Measurements from ENCODE around the gene HECTD4.
"Not testable (repeated sequence)": the region's sequence is repeated elsewhere in the genome, so short reads cannot be mapped to it uniquely, and the experiment has no call there.

The HECTD4 gene

DNA sequence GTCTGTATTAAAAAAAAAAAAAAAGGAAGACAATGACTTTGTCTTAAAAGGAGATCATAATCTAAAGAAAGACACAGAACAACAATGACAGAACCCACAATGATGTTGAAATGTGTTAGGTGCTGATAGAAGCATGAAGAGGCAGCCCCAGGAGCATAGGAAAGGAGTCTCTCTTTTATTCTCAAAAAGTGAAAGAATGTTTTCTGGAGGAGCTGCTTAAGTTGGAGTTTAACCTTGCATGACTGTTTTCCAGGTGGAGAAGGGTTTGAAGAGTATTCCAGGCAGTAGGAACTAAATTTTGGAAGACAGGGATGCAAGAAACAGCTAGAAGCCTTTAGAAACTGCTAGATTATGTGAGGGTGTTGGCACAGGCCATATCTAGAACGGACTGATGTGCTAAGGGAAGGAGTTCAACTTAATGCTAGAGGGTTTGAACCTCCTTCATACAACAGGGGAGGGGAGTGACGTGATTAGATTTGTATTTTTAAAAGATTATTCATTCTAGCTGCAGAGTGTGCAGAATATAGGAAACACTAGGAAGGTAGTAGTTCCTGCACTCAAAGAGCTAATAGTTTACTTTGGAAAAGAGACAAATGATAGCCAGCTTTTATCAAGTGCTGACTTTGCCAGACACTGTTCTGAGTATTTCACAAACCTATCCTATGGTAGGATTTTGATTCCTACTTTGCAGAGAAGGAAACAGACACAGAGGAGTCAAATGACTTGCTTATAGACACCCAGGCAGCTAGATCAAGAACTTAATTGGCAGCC is 31.8 kb upstream of the HECTD4 start:
- Mint-ChIP-seq H3K4me3 (no peak overlapping the region), H3K27ac (no peak overlapping the region), H3K9me3 (no peaks in the 10 kb centered on the region), H3K27me3 (peaks cover 4% of the 10 kb centered on the region), H3K4me1 (peaks cover 19% of the 10 kb centered on the region), H3K36me3 (peaks cover 3% of the 10 kb centered on the region)
- no peak for DNase-seq
- CTCF ChIA-PET: interaction anchor here (0.7 to 0.9 kb wide), 2 partner anchors 14 to 27 kb away, joined by 3 to 4 read pairs; no protein-coding TSS in a partner anchor

DNA sequence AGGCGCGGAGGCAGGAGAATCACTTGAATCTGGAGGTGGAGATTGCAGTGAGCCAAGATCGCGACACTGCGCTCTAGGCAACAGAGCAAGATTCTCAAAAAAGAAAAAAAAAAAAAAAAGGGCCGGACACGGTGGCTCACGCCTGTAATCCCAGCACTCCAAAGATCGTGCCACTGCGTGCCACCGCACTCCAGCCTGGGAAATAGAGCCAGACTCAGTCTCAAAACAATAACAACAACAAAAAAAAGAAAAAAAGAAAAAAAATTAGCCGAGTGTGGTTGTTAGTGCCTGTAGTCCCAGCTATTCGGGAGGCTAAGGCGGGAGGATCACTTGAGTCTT is 27.6 kb upstream of the HECTD4 start:
- Mint-ChIP-seq H3K27ac (no peak overlapping the region), H3K4me3 (peak overlapping the region; percentile 100), H3K9me3 (no peaks in the 10 kb centered on the region), H3K4me1 (peaks cover 41% of the 10 kb centered on the region), H3K36me3 (peaks cover 40% of the 10 kb centered on the region), H3K27me3 (peaks cover 4% of the 10 kb centered on the region)
- DNase-seq: no peak
- CTCF ChIA-PET: interaction anchor here (1.3 to 1.9 kb wide), 2 partner anchors 9 to 211 kb away, joined by 3 to 12 read pairs; partner anchors contain the start of gene PTPN11

DNA sequence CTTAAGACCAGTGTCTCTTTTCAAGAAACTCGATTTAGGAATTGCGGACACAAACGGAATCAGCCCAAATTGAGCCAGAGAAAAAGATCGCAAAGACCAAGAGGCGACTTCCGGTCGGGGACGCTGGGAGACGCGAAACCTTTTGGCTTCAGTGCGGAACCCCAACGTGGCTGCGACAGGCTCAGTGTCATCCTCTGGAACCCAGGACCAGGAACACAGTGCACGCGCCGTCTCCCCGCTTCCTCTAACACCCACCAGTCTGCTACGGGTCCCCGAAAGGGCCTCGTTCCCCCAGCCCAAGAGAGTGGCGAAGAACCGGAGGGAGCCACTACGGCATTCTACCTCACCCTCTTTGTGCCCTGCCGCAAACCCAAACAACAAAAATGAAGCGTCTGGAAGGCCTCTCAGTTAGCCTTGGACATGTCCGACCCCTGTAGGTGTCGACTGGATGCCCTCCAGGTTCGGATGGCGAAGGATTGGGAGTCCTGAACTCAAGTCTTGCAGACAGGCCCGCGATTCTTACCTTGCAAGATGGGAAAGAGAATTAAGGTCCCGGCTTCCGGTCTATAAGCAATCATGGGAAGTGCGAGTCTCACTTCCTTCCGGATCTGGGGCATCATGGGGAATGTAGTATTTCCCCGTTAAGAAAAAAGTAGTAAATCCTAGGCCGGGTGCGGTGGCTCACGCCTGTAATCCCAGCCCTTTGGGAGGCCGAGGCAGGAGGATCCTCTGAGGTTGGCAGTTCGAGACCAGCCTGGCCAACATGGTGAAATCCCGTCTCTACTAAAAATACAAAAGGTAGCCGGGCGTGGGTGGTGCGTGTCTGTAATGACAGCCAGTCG is 27.1 kb upstream of the HECTD4 start, which contains the start of gene RPL6:
TSS of gene RPL6 (minus strand) at position 542 of the 842 bp plus-strand sequence. CDS start 949 bp downstream, outside the sequence.
- Mint-ChIP-seq H3K27me3 (peaks cover 4% of the 10 kb centered on the region), H3K4me3 (peak within 1 kb of the TSS; percentile 100), H3K27ac (peak within 1 kb of the TSS; percentile 100), H3K4me1 (peaks cover 41% of the 10 kb centered on the region), H3K9me3 (no peaks in the 10 kb centered on the region), H3K36me3 (peaks cover 46% of the 10 kb centered on the region)
- CTCF ChIA-PET: no interaction called here
- DNase-seq: peak; percentile 83

DNA sequence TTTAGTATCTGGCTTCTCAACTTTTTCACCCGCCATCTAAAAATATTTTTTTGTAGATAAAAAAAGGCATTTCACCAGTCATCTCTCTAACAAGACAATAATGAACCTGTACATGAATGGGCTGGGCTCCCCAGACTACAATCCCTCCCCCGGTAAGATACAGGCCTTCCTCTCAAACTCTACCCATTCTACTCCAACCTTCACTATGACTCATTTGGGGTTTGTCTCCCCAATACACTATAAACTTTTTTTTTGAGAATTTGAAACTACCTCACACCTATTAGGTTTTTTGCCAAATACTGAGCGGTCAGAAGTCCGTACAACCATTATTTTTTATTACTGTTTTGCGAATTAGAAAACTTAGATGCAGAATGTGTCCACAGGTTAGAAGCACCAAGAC is 26.4 kb upstream of the HECTD4 start:
- H3K9me3 Mint-ChIP-seq: no peaks in the 10 kb centered on the region
- peaks cover 4% of the 10 kb centered on the region for H3K27me3 Mint-ChIP-seq
- H3K27ac Mint-ChIP-seq: peak overlapping the region; percentile 100
- H3K4me3 Mint-ChIP-seq: peak overlapping the region; percentile 100
- peaks cover 46% of the 10 kb centered on the region for H3K36me3 Mint-ChIP-seq
- DNase-seq: peak; percentile 41
- peaks cover 41% of the 10 kb centered on the region for H3K4me1 Mint-ChIP-seq
- CTCF ChIA-PET: interaction anchor here (1.0 kb wide), 1 partner anchor 8 kb away, joined by 3 read pairs; no protein-coding TSS in a partner anchor

- H3K27me3 Mint-ChIP-seq, H3K9me3 Mint-ChIP-seq, DNase-seq: not testable (repeated sequence)
- peaks cover 46% of the 10 kb centered on the region for H3K36me3 Mint-ChIP-seq
- peak overlapping the region; percentile 100 for H3K4me3 Mint-ChIP-seq
- peaks cover 41% of the 10 kb centered on the region for H3K4me1 Mint-ChIP-seq
- CTCF ChIA-PET: interaction anchor here (1.0 kb wide), 1 partner anchor 9 kb away, joined by 3 read pairs; no protein-coding TSS in a partner anchor
- H3K27ac Mint-ChIP-seq: peak overlapping the region; percentile 100
These were observed 25.5 kb upstream of the HECTD4 start for GRCh38 chr12:112407683-112408082.

DNA sequence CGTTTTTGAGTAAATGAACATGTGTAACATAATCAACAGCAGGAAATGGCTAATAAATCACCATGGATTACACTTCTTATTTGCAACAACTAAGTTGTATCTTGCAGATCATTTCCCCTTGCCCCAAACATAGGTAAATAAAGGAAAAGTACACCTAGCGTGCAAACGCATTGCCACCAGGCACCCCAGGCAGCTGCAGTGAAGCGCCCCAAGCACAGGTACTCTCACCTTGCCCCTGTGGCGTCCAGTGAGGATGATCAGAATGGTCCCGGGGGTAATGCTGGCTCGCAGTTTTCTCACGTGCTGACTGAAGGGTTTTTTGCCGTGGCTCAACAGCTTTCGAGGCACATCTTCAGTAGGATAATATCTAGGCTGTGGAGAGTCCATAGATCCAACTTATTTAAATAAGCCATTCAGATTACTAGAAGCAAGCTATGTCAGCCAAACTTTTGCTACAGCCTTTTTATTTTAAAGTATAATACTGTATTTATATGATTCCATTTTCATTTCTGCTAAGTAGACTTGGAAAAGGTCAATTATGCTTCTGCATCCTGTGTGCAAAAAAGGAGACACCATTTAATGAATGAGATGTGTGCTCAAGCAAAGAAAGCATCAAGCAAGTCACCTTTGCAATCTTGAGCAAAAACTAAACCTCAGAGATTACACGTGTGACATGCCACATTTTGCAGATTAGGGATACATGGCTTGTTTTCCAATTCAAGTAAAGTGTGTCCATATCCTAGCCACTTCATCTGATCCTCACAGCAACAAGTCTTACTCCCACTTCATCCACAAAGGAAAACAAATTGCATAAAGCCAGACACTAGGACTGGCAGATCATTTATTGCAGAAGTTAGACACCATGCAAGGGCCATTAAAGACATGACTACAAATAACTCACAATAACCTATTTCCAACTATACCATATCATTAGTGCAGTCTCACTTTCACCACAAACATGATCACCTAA is 24.6 kb upstream of the HECTD4 start:
- no peak for DNase-seq
- Mint-ChIP-seq H3K4me3 (peak overlapping the region; percentile 100), H3K27ac (peak overlapping the region; percentile 67), H3K36me3 (peaks cover 46% of the 10 kb centered on the region), H3K27me3 (no peaks in the 10 kb centered on the region), H3K4me1 (peaks cover 41% of the 10 kb centered on the region), H3K9me3 (no peaks in the 10 kb centered on the region)
- CTCF ChIA-PET: no interaction called here

- no peak for DNase-seq
- H3K4me3 Mint-ChIP-seq: no peak overlapping the region
- peaks cover 23% of the 10 kb centered on the region for H3K36me3 Mint-ChIP-seq
- H3K27ac Mint-ChIP-seq: no peak overlapping the region
- H3K9me3 Mint-ChIP-seq: no peaks in the 10 kb centered on the region
- no peaks in the 10 kb centered on the region for H3K27me3 Mint-ChIP-seq
- CTCF ChIA-PET: interaction anchor here (0.9 kb wide), 1 partner anchor 422 kb away, joined by 3 read pairs; no protein-coding TSS in a partner anchor
- peaks cover 11% of the 10 kb centered on the region for H3K4me1 Mint-ChIP-seq
These were observed 19.8 kb upstream of the HECTD4 start for GRCh38 chr12:112401903-112402498.

DNA sequence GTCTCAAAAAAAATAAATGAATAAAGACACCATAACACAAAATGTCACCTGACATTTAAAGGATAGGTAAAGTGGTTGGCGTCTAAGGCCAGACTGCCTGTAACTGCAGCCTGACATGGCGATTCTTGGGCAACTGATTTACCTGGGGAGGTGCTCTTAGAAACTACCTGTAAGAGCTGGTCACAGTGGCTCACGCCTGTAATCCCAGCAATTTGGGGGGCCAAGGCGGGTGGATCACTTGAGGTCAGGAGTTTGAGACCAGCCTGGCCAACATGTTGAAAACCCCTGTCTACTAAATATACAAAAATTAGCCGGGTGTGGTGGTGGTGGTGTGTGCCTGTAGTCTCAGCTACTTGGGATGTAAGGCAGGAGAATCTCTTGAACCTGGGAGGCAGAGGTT is 18.8 kb upstream of the HECTD4 start:
- Mint-ChIP-seq H3K9me3 (no peaks in the 10 kb centered on the region), H3K4me1 (peaks cover 4% of the 10 kb centered on the region), H3K36me3 (peaks cover 15% of the 10 kb centered on the region), H3K27me3 (no peaks in the 10 kb centered on the region), H3K27ac (no peak overlapping the region), H3K4me3 (no peak overlapping the region)
- DNase-seq: no peak
- CTCF ChIA-PET: interaction anchor here (1.2 kb wide), 1 partner anchor 10 kb away, joined by 3 read pairs; no protein-coding TSS in a partner anchor

GRCh38 chr12:112393328-112393727 is 11.1 kb upstream of the HECTD4 start:
- CTCF ChIA-PET: interaction anchor here (0.8 kb wide), 1 partner anchor 197 kb away, joined by 3 read pairs; no protein-coding TSS in a partner anchor

DNA sequence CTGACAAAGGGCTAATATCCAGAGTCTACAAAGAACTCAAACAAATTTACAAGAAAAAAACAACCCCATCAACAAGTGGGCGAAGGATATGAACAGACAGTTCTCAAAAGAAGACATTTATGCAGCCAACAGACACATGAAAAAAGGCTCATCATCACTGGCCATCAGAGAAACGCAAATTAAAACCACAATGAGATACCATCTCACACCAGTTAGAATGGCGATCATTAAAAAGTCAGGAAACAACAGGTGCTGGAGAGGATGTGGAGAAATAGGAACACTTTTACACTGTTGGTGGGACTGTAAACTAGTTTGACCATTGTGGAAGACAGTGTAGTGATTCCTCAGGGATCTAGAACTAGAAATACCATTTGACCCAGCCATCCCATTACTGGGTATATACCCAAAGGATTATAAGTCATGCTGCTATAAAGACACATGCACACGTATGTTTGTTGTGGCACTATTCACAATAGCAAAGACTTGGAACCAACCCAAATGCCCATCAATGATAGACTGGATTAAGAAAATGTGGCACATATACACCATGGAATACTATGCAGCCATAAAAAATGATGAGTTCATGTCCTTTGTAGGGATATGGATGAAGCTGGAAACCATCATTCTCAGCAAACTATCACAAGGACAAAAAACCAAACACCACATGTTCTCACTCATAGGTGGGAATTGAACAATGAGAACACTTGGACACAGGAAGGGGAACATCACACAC is 7.9 kb upstream of the HECTD4 start:
- DNase-seq, H3K4me3 Mint-ChIP-seq, H3K36me3 Mint-ChIP-seq, H3K27ac Mint-ChIP-seq, H3K4me1 Mint-ChIP-seq, CTCF ChIA-PET, H3K9me3 Mint-ChIP-seq: not testable (repeated sequence)
- H3K27me3 Mint-ChIP-seq: peaks cover 23% of the 10 kb centered on the region

More at GRCh38 chr12:112393328-112393727, 11.1 kb upstream of the HECTD4 start:
- no peaks in the 10 kb centered on the region for H3K4me1 Mint-ChIP-seq
- H3K36me3 Mint-ChIP-seq: no peaks in the 10 kb centered on the region
- DNase-seq: no peak
- H3K4me3 Mint-ChIP-seq: no peak overlapping the region
- no peaks in the 10 kb centered on the region for H3K9me3 Mint-ChIP-seq
- no peak overlapping the region for H3K27ac Mint-ChIP-seq
- H3K27me3 Mint-ChIP-seq: peaks cover 16% of the 10 kb centered on the region

DNA sequence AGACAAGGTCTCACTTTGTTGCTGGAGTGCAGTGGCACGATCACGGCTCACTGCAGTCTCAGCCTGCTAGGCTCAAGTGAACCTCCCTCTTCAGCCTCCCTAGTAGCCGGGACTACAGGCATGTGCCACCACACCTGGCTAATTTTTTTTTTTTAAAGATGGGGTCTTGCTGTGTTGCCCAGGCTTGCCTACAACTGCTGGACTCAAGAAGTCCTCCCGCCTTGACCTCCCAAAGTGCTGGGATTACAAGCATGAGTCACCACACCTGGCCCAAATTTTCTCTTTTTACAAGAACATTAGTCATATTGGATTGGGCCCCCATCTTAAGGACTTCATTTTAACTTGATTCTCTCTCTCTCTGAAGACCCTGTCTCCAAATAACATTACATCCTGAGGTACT is 7.0 kb upstream of the HECTD4 start:
- no peak for DNase-seq
- Mint-ChIP-seq H3K9me3 (no peaks in the 10 kb centered on the region), H3K36me3 (no peaks in the 10 kb centered on the region), H3K4me1 (peaks cover 10% of the 10 kb centered on the region), H3K27ac (no peak overlapping the region), H3K27me3 (peaks cover 21% of the 10 kb centered on the region), H3K4me3 (no peak overlapping the region)
- CTCF ChIA-PET: interaction anchor here (1.4 kb wide), 1 partner anchor 191 kb away, joined by 4 read pairs; no protein-coding TSS in a partner anchor

DNA sequence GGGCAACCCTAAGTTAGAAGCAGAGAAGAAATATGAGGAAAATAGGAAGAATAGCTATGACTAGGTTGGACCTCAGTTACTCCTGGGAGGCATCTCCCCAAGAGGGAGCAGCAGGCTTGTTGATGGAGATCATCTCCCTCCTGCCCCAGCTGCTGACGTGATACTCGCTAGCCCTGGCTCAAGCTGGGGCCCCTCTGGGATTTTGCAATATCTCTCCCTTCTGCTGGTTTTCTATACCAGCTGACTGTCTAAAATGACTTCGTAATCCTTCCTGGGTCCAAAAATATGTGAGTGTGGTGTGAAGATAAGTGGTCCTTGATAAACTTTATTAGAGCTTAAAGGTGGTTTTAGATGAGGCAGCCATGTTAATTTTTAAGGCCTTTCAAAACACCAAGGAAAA is 4.5 kb upstream of the HECTD4 start:
- CTCF ChIA-PET: interaction anchor here (0.6 to 2.4 kb wide), 16 partner anchors 9 to 990 kb away, joined by 3 to 60 read pairs (median 3); partner anchors contain the start of genes ERP29 and TMEM116
- H3K4me1 Mint-ChIP-seq: peaks cover 14% of the 10 kb centered on the region
- peaks cover 19% of the 10 kb centered on the region for H3K27me3 Mint-ChIP-seq
- no peak for DNase-seq
- H3K27ac Mint-ChIP-seq: no peak overlapping the region
- H3K36me3 Mint-ChIP-seq: no peaks in the 10 kb centered on the region
- H3K9me3 Mint-ChIP-seq: no peaks in the 10 kb centered on the region
- H3K4me3 Mint-ChIP-seq: no peak overlapping the region

Measured in activated naive CD4-positive, alpha-beta T cell treated with anti-CD3 and anti-CD28 coated beads, Interleukin-2, amount 10 ng/mL, durations not matched to agents 7 days and 5 days (primary cell).